Measurements from ENCODE around the gene PYCR2.
"Not testable (repeated sequence)": the region's sequence is repeated elsewhere in the genome, so short reads cannot be mapped to it uniquely, and the experiment has no call there.

Gene PYCR2

GRCh38 chr1:225923692-225924555 lies at the start of gene PYCR2:
PYCR2 (minus strand) TSS chr1:225924250; CDS start chr1:225924110, 140 bp downstream.
- peak within 1 kb of the TSS; percentile 85 for H3K4me3 ChIP-seq (ENCODE audit: control insufficient read depth, low read depth, low read length)
- no peak for TF ChIP-seq CTCF (conservative IDR thresholded peaks at IDR 0.05; ENCODE audit: control insufficient read depth, insufficient read depth, low read depth, low read length)
- peak; percentile 93 for DNase-seq (ENCODE audit: low read depth)

- no peak overlapping the region for H3K4me3 ChIP-seq (ENCODE audit: control insufficient read depth, low read depth, low read length)
- no peak for DNase-seq (ENCODE audit: low read depth)
- TF ChIP-seq CTCF (conservative IDR thresholded peaks at IDR 0.05; ENCODE audit: control insufficient read depth, insufficient read depth, low read depth, low read length), result no peak
These were observed 49.1 kb upstream of the PYCR2 start for GRCh38 chr1:225973158-225973557.

GRCh38 chr1:225972344-225973152 lies 48.5 kb upstream of the PYCR2 start:
- DNase-seq (ENCODE audit: low read depth), result no peak
- TF ChIP-seq CTCF (conservative IDR thresholded peaks at IDR 0.05; ENCODE audit: control insufficient read depth, insufficient read depth, low read depth, low read length), result no peak
- no peak overlapping the region for H3K4me3 ChIP-seq (ENCODE audit: control insufficient read depth, low read depth, low read length)

- not testable (repeated sequence) for DNase-seq (ENCODE audit: low read depth); H3K4me3 ChIP-seq (ENCODE audit: control insufficient read depth, low read depth, low read length)
These were observed 46.6 kb upstream of the PYCR2 start for GRCh38 chr1:225970592-225971157.

GRCh38 chr1:225969751-225970150 lies 45.7 kb upstream of the PYCR2 start:
- not testable (repeated sequence) for DNase-seq (ENCODE audit: low read depth); H3K4me3 ChIP-seq (ENCODE audit: control insufficient read depth, low read depth, low read length)

- no peak for DNase-seq (ENCODE audit: low read depth)
These were observed 41.2 kb upstream of the PYCR2 start for GRCh38 chr1:225965231-225965630.

More at GRCh38 chr1:225965231-225965630, 41.2 kb upstream of the PYCR2 start:
- TF ChIP-seq CTCF (conservative IDR thresholded peaks at IDR 0.05; ENCODE audit: control insufficient read depth, insufficient read depth, low read depth, low read length), result no peak
- H3K4me3 ChIP-seq (ENCODE audit: control insufficient read depth, low read depth, low read length), result no peak overlapping the region

Data from fibroblast of mammary gland (primary cell).